ENCODE results near the gene C5. TPM values are rescaled to one million over a fixed set of nuclear protein-coding genes. Genes with fewer than 3 reads are reported as not detected.

The C5 gene
- total RNA-seq, 2 experiments from 2014 or later: 2.5 to 2.7 TPM

- Mint-ChIP-seq H3K27ac (peak overlapping the region; percentile 79), H3K4me3 (peak overlapping the region; percentile 80), H3K36me3 (peaks cover 6% of the 10 kb centered on the region), H3K27me3 (no peaks in the 10 kb centered on the region), H3K4me1 (ENCODE audit: low read depth) (peaks cover 53% of the 10 kb centered on the region), H3K9me3 (peaks cover 21% of the 10 kb centered on the region)
- CTCF ChIA-PET: interaction anchor here (0.9 to 3.0 kb wide), 9 partner anchors 11 to 316 kb away, joined by 3 to 28 read pairs (median 7); no protein-coding TSS in a partner anchor
- intact Hi-C loops (cut with micrococcal nuclease): loop anchor here (1.0 to 5.0 kb wide), 4 partner anchors 91 to 491 kb away; partner anchors contain the start of genes CDK5RAP2 and RAB14
- POLR2A ChIA-PET: interaction anchor here (0.8 kb wide), 1 partner anchor 279 kb away, joined by 3 read pairs; the partner anchor contains the start of gene FBXW2
- DNase-seq: peak; percentile 27
Observed at GRCh38 chr9:121071756-121072421, 21.8 kb upstream of the C5 start.

GRCh38 chr9:121071370-121071755 is 21.3 kb upstream of the C5 start:
- H3K27me3 Mint-ChIP-seq: no peaks in the 10 kb centered on the region
- ChIA-PET POLR2A (no interaction called here), CTCF (interaction anchor here (0.9 to 3.0 kb wide), 9 partner anchors 10 to 315 kb away, joined by 3 to 28 read pairs (median 7); no protein-coding TSS in a partner anchor)
- peaks cover 8% of the 10 kb centered on the region for H3K36me3 Mint-ChIP-seq
- H3K9me3 Mint-ChIP-seq: peaks cover 21% of the 10 kb centered on the region
- intact Hi-C loops (cut with micrococcal nuclease): loop anchor here (2.0 to 5.0 kb wide), 3 partner anchors 131 to 491 kb away; partner anchors contain the start of genes CDK5RAP2 and RAB14
- peak overlapping the region; percentile 80 for H3K4me3 Mint-ChIP-seq
- DNase-seq: peak; percentile 43
- peak overlapping the region; percentile 79 for H3K27ac Mint-ChIP-seq
- peaks cover 48% of the 10 kb centered on the region for H3K4me1 Mint-ChIP-seq (ENCODE audit: low read depth)

DNA sequence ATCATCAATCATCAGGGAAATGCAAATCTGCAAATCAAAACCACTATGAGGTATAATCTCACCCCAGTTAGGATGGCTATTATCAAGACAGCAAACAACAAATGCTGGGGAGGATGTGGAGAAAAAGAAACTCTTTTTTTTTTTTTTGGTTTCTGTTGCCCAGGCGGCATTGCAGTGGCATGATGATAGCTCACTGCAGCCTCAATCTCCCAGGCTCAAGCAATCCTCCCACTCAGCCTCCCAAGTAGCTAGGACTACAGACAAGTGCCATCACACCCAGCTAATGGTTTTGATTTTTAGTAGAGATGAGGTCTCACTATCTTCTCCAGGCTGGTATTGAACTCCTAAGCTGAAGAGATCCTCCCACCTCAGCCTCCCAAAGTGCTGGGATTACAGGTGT is 19.3 kb upstream of the C5 start:
- peaks cover 8% of the 10 kb centered on the region for H3K36me3 Mint-ChIP-seq
- H3K27me3 Mint-ChIP-seq: no peaks in the 10 kb centered on the region
- intact Hi-C loops (cut with micrococcal nuclease): no loop called here
- peaks cover 21% of the 10 kb centered on the region for H3K9me3 Mint-ChIP-seq
- no peak for DNase-seq
- ChIA-PET POLR2A (interaction anchor here (0.6 kb wide), 1 partner anchor 18 kb away, joined by 4 read pairs; no protein-coding TSS in a partner anchor), CTCF (interaction anchor here (0.7 to 1.6 kb wide), 2 partner anchors 12 to 211 kb away, joined by 3 read pairs; no protein-coding TSS in a partner anchor)
- no peak overlapping the region for H3K27ac Mint-ChIP-seq
- no peak overlapping the region for H3K4me3 Mint-ChIP-seq
- H3K4me1 Mint-ChIP-seq (ENCODE audit: low read depth): peaks cover 40% of the 10 kb centered on the region

DNA sequence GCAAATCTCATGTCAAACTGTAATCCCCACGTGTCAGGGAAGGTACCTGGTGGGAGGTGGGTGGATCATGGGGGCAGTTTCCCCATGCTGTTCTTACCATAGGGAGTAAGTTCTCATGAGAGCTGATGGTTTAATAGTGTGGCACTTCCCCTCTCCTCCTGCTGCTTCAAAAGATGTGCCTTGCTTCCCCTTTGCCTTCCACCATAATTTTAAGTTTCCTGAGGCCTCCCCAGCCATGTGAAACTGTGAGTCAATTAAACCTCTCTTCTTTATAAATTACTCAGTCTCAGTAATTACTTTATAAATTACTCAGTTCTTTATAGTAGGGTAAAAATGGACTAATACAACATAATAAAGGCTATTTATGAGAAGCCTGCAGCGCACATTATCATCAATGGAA is 17.6 kb upstream of the C5 start:
- Mint-ChIP-seq H3K4me3 (no peak overlapping the region), H3K27me3 (no peaks in the 10 kb centered on the region), H3K27ac (no peak overlapping the region), H3K4me1 (ENCODE audit: low read depth) (peaks cover 36% of the 10 kb centered on the region), H3K36me3 (peaks cover 8% of the 10 kb centered on the region), H3K9me3 (peaks cover 21% of the 10 kb centered on the region)
- peak; percentile 28 for DNase-seq
- CTCF ChIA-PET: interaction anchor here (1.0 to 1.3 kb wide), 2 partner anchors 7 to 86 kb away, joined by 3 read pairs; no protein-coding TSS in a partner anchor
- intact Hi-C loops (cut with micrococcal nuclease): no loop called here
- POLR2A ChIA-PET: no interaction called here

- POLR2A ChIA-PET: no interaction called here
- peaks cover 8% of the 10 kb centered on the region for H3K36me3 Mint-ChIP-seq
- intact Hi-C loops (cut with micrococcal nuclease): no loop called here
Observed at GRCh38 chr9:121066850-121067249, 16.8 kb upstream of the C5 start.

GRCh38 chr9:121059998-121060636 is 10.0 kb upstream of the C5 start:
- DNase-seq: no peak
- Mint-ChIP-seq H3K36me3 (no peaks in the 10 kb centered on the region), H3K9me3 (peaks cover 7% of the 10 kb centered on the region), H3K27me3 (no peaks in the 10 kb centered on the region), H3K4me3 (no peak overlapping the region), H3K4me1 (ENCODE audit: low read depth) (peaks cover 23% of the 10 kb centered on the region), H3K27ac (no peak overlapping the region)
- intact Hi-C loops (cut with micrococcal nuclease): loop anchor here (1.0 kb wide), 2 partner anchors 79 to 305 kb away; no protein-coding TSS in a partner anchor
- CTCF ChIA-PET: interaction anchor here (0.6 to 5.9 kb wide), 42 partner anchors 8 to 440 kb away, joined by 3 to 112 read pairs (median 4); partner anchors contain the start of genes C5 and MEGF9
- POLR2A ChIA-PET: no interaction called here

More at GRCh38 chr9:121066850-121067249, 16.8 kb upstream of the C5 start:
- Mint-ChIP-seq H3K4me3 (no peak overlapping the region), H3K27ac (no peak overlapping the region), H3K4me1 (ENCODE audit: low read depth) (peaks cover 38% of the 10 kb centered on the region), H3K9me3 (peaks cover 21% of the 10 kb centered on the region), H3K27me3 (no peaks in the 10 kb centered on the region)
- CTCF ChIA-PET: interaction anchor here (0.7 kb wide), 1 partner anchor 145 kb away, joined by 5 read pairs; no protein-coding TSS in a partner anchor
- DNase-seq: no peak

- intact Hi-C loops (cut with micrococcal nuclease): no loop called here
- DNase-seq: no peak
- Mint-ChIP-seq H3K4me1 (ENCODE audit: low read depth) (peaks cover 23% of the 10 kb centered on the region), H3K27me3 (no peaks in the 10 kb centered on the region), H3K9me3 (peaks cover 7% of the 10 kb centered on the region), H3K27ac (no peak overlapping the region), H3K4me3 (no peak overlapping the region), H3K36me3 (no peaks in the 10 kb centered on the region)
- POLR2A ChIA-PET: no interaction called here
- CTCF ChIA-PET: interaction anchor here (0.8 to 5.9 kb wide), 34 partner anchors 8 to 440 kb away, joined by 3 to 112 read pairs (median 4); partner anchors contain the start of gene MEGF9
Observed at GRCh38 chr9:121059513-121059912, 9.4 kb upstream of the C5 start.

- no peak overlapping the region for H3K4me3 Mint-ChIP-seq
- H3K27me3 Mint-ChIP-seq: no peaks in the 10 kb centered on the region
- DNase-seq: no peak
- CTCF ChIA-PET: interaction anchor here (0.5 to 5.9 kb wide), 5 partner anchors 12 to 303 kb away, joined by 3 to 112 read pairs (median 5); no protein-coding TSS in a partner anchor
- peaks cover 7% of the 10 kb centered on the region for H3K9me3 Mint-ChIP-seq
- no peaks in the 10 kb centered on the region for H3K36me3 Mint-ChIP-seq
- H3K27ac Mint-ChIP-seq: no peak overlapping the region
- POLR2A ChIA-PET: no interaction called here
- peaks cover 18% of the 10 kb centered on the region for H3K4me1 Mint-ChIP-seq (ENCODE audit: low read depth)
- intact Hi-C loops (cut with micrococcal nuclease): no loop called here
Observed at GRCh38 chr9:121057821-121058220, 7.7 kb upstream of the C5 start.

- H3K4me3 Mint-ChIP-seq: no peak overlapping the region
- ChIA-PET CTCF (interaction anchor here (0.7 to 2.5 kb wide), 3 partner anchors 9 to 74 kb away, joined by 3 to 9 read pairs (median 5); no protein-coding TSS in a partner anchor), POLR2A (no interaction called here)
- H3K9me3 Mint-ChIP-seq: peaks cover 7% of the 10 kb centered on the region
- peak; percentile 18 for DNase-seq
- H3K4me1 Mint-ChIP-seq (ENCODE audit: low read depth): peaks cover 6% of the 10 kb centered on the region
- no peak overlapping the region for H3K27ac Mint-ChIP-seq
- H3K36me3 Mint-ChIP-seq: no peaks in the 10 kb centered on the region
- intact Hi-C loops (cut with micrococcal nuclease): no loop called here
- H3K27me3 Mint-ChIP-seq: no peaks in the 10 kb centered on the region
Observed at GRCh38 chr9:121055642-121056143, 5.6 kb upstream of the C5 start.

DNA sequence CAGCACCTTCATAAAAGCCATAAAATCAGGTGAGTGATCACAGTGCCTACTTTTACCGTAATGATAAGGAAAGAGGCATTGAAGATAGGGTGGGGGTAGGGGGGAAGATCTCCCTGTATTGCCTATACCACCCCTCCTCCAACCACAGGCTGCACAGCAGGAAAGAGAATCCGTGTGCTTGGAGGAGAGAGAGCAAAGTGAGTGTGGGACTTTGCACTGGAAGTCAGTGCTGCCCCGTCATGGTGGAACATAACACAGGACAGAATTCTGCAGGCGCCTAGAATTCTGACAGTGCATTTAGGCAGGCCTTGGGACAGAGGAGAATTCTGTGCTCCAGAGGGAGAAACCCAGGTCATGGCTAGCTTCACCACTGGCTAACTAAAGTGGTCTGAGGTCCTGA is 3.5 kb upstream of the C5 start:
- intact Hi-C loops (cut with micrococcal nuclease): no loop called here
- CTCF ChIA-PET: no interaction called here
- DNase-seq: no peak
- Mint-ChIP-seq H3K27ac (no peak overlapping the region), H3K27me3 (no peaks in the 10 kb centered on the region), H3K36me3 (no peaks in the 10 kb centered on the region), H3K4me3 (no peak overlapping the region), H3K9me3 (peaks cover 7% of the 10 kb centered on the region), H3K4me1 (ENCODE audit: low read depth) (no peaks in the 10 kb centered on the region)
- POLR2A ChIA-PET: no interaction called here

- Mint-ChIP-seq H3K36me3 (no peaks in the 10 kb centered on the region), H3K4me1 (ENCODE audit: low read depth) (no peaks in the 10 kb centered on the region), H3K9me3 (no peaks in the 10 kb centered on the region), H3K27ac (no peak overlapping the region), H3K27me3 (no peaks in the 10 kb centered on the region), H3K4me3 (no peak overlapping the region)
- ChIA-PET POLR2A (no interaction called here), CTCF (interaction anchor here (1.1 to 2.5 kb wide), 3 partner anchors 12 to 230 kb away, joined by 3 to 7 read pairs (median 4); no protein-coding TSS in a partner anchor)
- no peak for DNase-seq
- intact Hi-C loops (cut with micrococcal nuclease): no loop called here
Observed at GRCh38 chr9:121048618-121049017, 1.5 kb downstream of the C5 start.

GRCh38 chr9:121048175-121048574 is 1.9 kb downstream of the C5 start:
- H3K36me3 Mint-ChIP-seq: no peaks in the 10 kb centered on the region

More at GRCh38 chr9:121048175-121048574, 1.9 kb downstream of the C5 start:
- Mint-ChIP-seq H3K4me3 (no peak overlapping the region), H3K27ac (no peak overlapping the region), H3K4me1 (ENCODE audit: low read depth) (no peaks in the 10 kb centered on the region), H3K9me3 (no peaks in the 10 kb centered on the region), H3K27me3 (no peaks in the 10 kb centered on the region)
- CTCF ChIA-PET: interaction anchor here (1.1 to 2.5 kb wide), 3 partner anchors 12 to 230 kb away, joined by 3 to 7 read pairs (median 4); no protein-coding TSS in a partner anchor
- no peak for DNase-seq
- POLR2A ChIA-PET: no interaction called here
- intact Hi-C loops (cut with micrococcal nuclease): no loop called here
